Endothelial cell of umbilical vein (primary cell): ENCODE measurements around the gene CCL2. TPM values are rescaled to one million over a fixed set of nuclear protein-coding genes. Genes with fewer than 3 reads are reported as not detected.
"Not testable (repeated sequence)": the region's sequence is repeated elsewhere in the genome, so short reads cannot be mapped to it uniquely, and the experiment has no call there.

ENCODE experiments used
- BruUV-seq: library from RNA; stranded (reverse); fragments of 400-500 nt; replicated peaks from 2 replicates; lab custom pipeline; 2021; lab: Mats Ljungman, UMichigan
- CTCF ChIA-PET: fragments of 300-600, 350-600 bp; sonication (Branson Sonifier 250); formaldehyde crosslinking; loops from one replicate; lab custom pipeline; 2021; ENCODE audit warnings: antibody characterized with exemption, inconsistent platforms; lab: Charles Lee
- POLR2A ChIA-PET: fragments of 300-600, 350-600 bp; sonication (Branson Sonifier 250); formaldehyde crosslinking; loops from one replicate; lab custom pipeline; 2021; ENCODE audit warnings: antibody characterized with exemption, inconsistent platforms; lab: Charles Lee
- DNase-seq: peaks from one replicate; pipeline ENCODE4 v3.0.0-alpha.2; 2011; ENCODE audit warnings: low read depth, low spot score
- FAIRE-seq: peaks from 2 replicates; lab custom pipeline; 2011; peaks lifted over from hg19 to GRCh38; lab: Jason Lieb, UNC
- H2AFZ ChIP-seq: 2 replicates; pipeline ENCODE4 v1.6.0; 2012; ENCODE audit warnings: low read depth, low read length, control low read depth, inconsistent platforms
- H3K27ac ChIP-seq: 2 replicates; pipeline ENCODE4 v1.5.1; 2011; ENCODE audit warnings: low read depth, mild to moderate bottlenecking, control low read depth, low read length, moderate library complexity; ENCODE audit not compliant: insufficient read depth
- H3K27me3 ChIP-seq, 2 experiments: 2 replicates each; pipeline versions ENCODE4 v1.6.0 to v1.6.1; 2011; ENCODE audit warnings: low read length in 2 of 2, mixed read lengths in 1 of 2; ENCODE audit not compliant: control insufficient read depth in 2 of 2, insufficient read depth in 2 of 2
- H3K36me3 ChIP-seq, 2 experiments: 2 replicates in 1 of 2; 3 replicates in 1 of 2; pipeline ENCODE4 v1.5.1; 2011; ENCODE audit warnings: low read length in 2 of 2, mild to moderate bottlenecking in 1 of 2, moderate library complexity in 1 of 2; ENCODE audit not compliant: control insufficient read depth in 2 of 2, insufficient read depth in 2 of 2; ENCODE audit errors: extremely low read depth in 1 of 2
- H3K4me1 ChIP-seq: 3 replicates; pipeline ENCODE4 v1.5.1; 2011; ENCODE audit warnings: mild to moderate bottlenecking, low read length; ENCODE audit not compliant: control insufficient read depth, insufficient read depth; ENCODE audit errors: extremely low read depth
- H3K4me2 ChIP-seq: 2 replicates; pipeline ENCODE4 v1.6.1; 2011; ENCODE audit warnings: low read length, control low read depth, mixed read lengths; ENCODE audit not compliant: insufficient read depth
- H3K4me3 ChIP-seq, 3 experiments: fragments of 200-600 bp in 1 of 3; sonication (generic), shearing (Covaris generic) in 1 of 3; replicated peaks in 1 of 3; 2 replicates each; pipeline ENCODE4 v1.5.1; 2011 to 2016; ENCODE audit warnings: control low read depth in 3 of 3, low read length in 3 of 3, mild to moderate bottlenecking in 2 of 3, inconsistent platforms in 1 of 3, low read depth in 1 of 3, moderate library complexity in 1 of 3; ENCODE audit not compliant: insufficient read depth in 1 of 3
- H3K79me2 ChIP-seq: 2 replicates; pipeline ENCODE4 v1.6.0; 2012; ENCODE audit warnings: low read length, inconsistent platforms; ENCODE audit not compliant: control insufficient read depth, insufficient read depth
- H3K9ac ChIP-seq: replicated peaks from 2 replicates; pipeline ENCODE3; 2011; ENCODE audit warnings: low read length, control low read depth; ENCODE audit not compliant: insufficient read depth; ENCODE audit errors: extremely low read depth
- H3K9me1 ChIP-seq: replicated peaks from 3 replicates; pipeline ENCODE4 v1.6.0; 2011; ENCODE audit warnings: mild to moderate bottlenecking, low read length; ENCODE audit not compliant: control insufficient read depth, insufficient read depth; ENCODE audit errors: extremely low read depth
- H3K9me3 ChIP-seq: replicated peaks from 2 replicates; pipeline ENCODE4 v1.5.1; 2012; ENCODE audit warnings: low read length, inconsistent platforms; ENCODE audit not compliant: control insufficient read depth, insufficient read depth
- H4K20me1 ChIP-seq: replicated peaks from 2 replicates; pipeline ENCODE3; 2011; ENCODE audit warnings: mild to moderate bottlenecking, low read length; ENCODE audit not compliant: control insufficient read depth, insufficient read depth; ENCODE audit errors: extremely low read depth
- EZH2 ChIP-seq: IDR thresholded peaks from 2 replicates; pipeline ENCODE4 v1.6.1; 2012; ENCODE audit warnings: borderline replicate concordance, low read depth, mild to moderate bottlenecking, moderate library complexity, low read length, inconsistent platforms; ENCODE audit not compliant: severe bottlenecking
- FOS ChIP-seq: IDR thresholded peaks from 2 replicates; pipeline ENCODE4 v1.6.1; 2011; ENCODE audit warnings: mild to moderate bottlenecking, low read length, moderate library complexity, borderline replicate concordance; ENCODE audit not compliant: insufficient read depth
- POLR2AphosphoS5 ChIP-seq: IDR thresholded peaks from 2 replicates; pipeline ENCODE4 v1.6.1; 2012; ENCODE audit warnings: low read depth, mild to moderate bottlenecking, control low read depth, low read length, moderate library complexity; ENCODE audit not compliant: insufficient read depth
- dilution Hi-C: fragments of 300-500 bp; cut with MboI; formaldehyde crosslinking; loops from one replicate; pipeline ENCODE4 v1.15.0; 2019; ENCODE audit warnings: low sequenced_read_pairs; ENCODE audit not compliant: extremely low pct_ligation_motif_present
- intact Hi-C: fragments of 100-400 bp; cut with micrococcal nuclease; formaldehyde crosslinking; loops from one replicate; pipeline ENCODE4 v1.10.0; 2022
- polyA plus RNA-seq, 4 experiments: library from polyadenylated mRNA; depleted of rRNA in 3 of 4; stranded (reverse) in 3 of 4; unstranded in 1 of 4; fragments of >200 nt; gene quantifications; 2 replicates each; pipeline versions ENCODE4 v1.2.1 to v1.2.3, GENCODE V29; 2011 to 2012; ENCODE audit warnings: missing spikeins in 1 of 4
- total RNA-seq: library from RNA; stranded (reverse); gene quantifications from 2 replicates; pipeline ENCODE4 v1.2.3, GENCODE V29; 2021

CCL2 gene
- total and polyA plus RNA-seq, 2 donors (not counting 3 experiments of a cell fraction or from before 2014, with no cell fraction given) = 238 to 599 TPM

DNA sequence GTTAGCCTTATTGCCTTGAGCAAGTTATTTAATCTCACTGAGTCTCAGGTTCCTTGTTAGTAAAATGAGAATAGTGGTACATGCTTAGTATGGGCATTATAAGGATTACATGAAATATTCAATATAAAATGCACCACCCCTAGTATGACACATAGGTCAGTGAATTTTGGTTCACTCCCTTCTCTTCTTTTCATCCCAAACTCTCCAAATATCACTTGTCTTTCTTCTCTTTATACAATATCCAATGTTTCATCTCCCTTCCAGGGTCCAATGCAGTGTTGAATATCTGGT, 28.4 kb upstream of the CCL2 start:
- Histone ChIP-seq H3K9me1 (no peaks in the 10 kb centered on the region), H4K20me1 (no peaks in the 10 kb centered on the region), H3K9ac (no peak overlapping the region), H3K9me3 (no peaks in the 10 kb centered on the region), H3K36me3 (no peaks in the 10 kb centered on the region), H3K27ac (no peak overlapping the region), H2AFZ (no peak overlapping the region), H3K4me3 (no peak overlapping the region), H3K79me2 (no peaks in the 10 kb centered on the region), H3K27me3 (peaks cover 4 to 10% of the 10 kb centered on the region in 2 experiments), H3K4me1 (no peaks in the 10 kb centered on the region), H3K4me2 (no peak overlapping the region)
- BruUV-seq = no TSS peak
- intact Hi-C loops (no loop called here), dilution Hi-C loops (no loop called here)
- POLR2A ChIA-PET = no interaction called here
- TF ChIP-seq EZH2 (no peak), POLR2AphosphoS5 (no peak), FOS (no peak)
- CTCF ChIA-PET = interaction anchor here (1.0 to 1.8 kb wide), 2 partner anchors 11 to 26 kb away, joined by 3 to 7 read pairs; no protein-coding TSS in a partner anchor
- no peak for DNase-seq
- no peak for FAIRE-seq

- H3K9ac ChIP-seq, H3K4me3 ChIP-seq, H3K9me1 ChIP-seq, BruUV-seq, H3K9me3 ChIP-seq, H3K4me2 ChIP-seq, DNase-seq, H4K20me1 ChIP-seq, H3K27ac ChIP-seq, H3K36me3 ChIP-seq, H3K27me3 ChIP-seq, dilution Hi-C loops, H3K79me2 ChIP-seq, H2AFZ ChIP-seq, H3K4me1 ChIP-seq, intact Hi-C loops, FAIRE-seq, POLR2A ChIA-PET: not testable (repeated sequence)
- CTCF ChIA-PET = interaction anchor here (0.7 to 1.8 kb wide), 3 partner anchors 8 to 26 kb away, joined by 3 to 7 read pairs (median 3); no protein-coding TSS in a partner anchor
Observed at GRCh38 chr17:34227293-34227692, 27.8 kb upstream of the CCL2 start.
